Measurements from ENCODE around the gene TRAPPC8. TPM values are rescaled to one million over a fixed set of nuclear protein-coding genes. Genes with fewer than 3 reads are reported as not detected.
"Not testable (repeated sequence)": the region's sequence is repeated elsewhere in the genome, so short reads cannot be mapped to it uniquely, and the experiment has no call there.

Gene TRAPPC8
- total RNA-seq, 1 donor from 2014 or later = 55.1 TPM

GRCh38 chr18:31943878-31944816, 1.2 kb upstream of the TRAPPC8 start:
- DNase-seq (ENCODE audit: low read depth, low spot score) = no peak

DNA sequence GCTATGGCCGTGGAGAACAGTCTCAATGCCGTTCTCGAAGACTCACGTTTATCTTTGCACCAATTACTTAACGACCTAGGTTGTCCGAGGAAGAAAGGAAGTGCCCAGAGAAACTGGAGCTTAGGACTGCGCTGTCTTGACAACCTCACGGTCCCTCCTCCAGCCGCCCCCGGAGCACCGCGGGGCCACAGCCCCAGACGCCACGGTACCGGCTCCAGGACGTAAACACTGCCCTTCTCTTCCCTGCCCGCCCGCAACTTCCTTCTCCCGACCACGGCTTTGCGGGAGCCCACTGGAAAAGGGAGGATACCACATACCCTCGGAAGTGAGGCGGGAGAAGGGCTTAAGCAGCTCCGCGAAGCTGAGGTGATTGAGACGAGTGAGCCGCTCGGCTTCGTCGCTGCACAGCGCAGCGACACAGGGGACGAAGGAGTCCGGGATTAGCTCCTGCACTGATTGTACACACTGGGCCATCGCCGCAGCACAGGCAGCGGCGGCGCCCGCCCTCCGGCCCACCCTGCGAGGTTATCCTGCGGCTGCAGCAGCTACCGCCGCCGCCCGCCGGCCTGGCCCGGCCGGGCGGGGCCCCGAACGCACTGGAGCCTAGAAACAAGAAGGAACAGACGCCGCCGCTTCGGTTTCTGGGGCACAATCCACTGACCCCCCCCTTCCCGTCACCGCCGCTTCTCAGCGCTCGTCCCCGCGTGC, 483 bp downstream of the TRAPPC8 start:
- no peak for DNase-seq (ENCODE audit: low read depth, low spot score)

- no peak for DNase-seq (ENCODE audit: low read depth, low spot score)
These were observed 1.7 kb downstream of the TRAPPC8 start for GRCh38 chr18:31941010-31941809.

- DNase-seq (ENCODE audit: low read depth, low spot score) = not testable (repeated sequence)
These were observed 8.2 kb downstream of the TRAPPC8 start for GRCh38 chr18:31934773-31935172.

- no peak for DNase-seq (ENCODE audit: low read depth, low spot score)
These were observed 11.1 kb downstream of the TRAPPC8 start for GRCh38 chr18:31931886-31932240.

- DNase-seq (ENCODE audit: low read depth, low spot score) = no peak
These were observed 11.6 kb downstream of the TRAPPC8 start for GRCh38 chr18:31931163-31931885.

DNA sequence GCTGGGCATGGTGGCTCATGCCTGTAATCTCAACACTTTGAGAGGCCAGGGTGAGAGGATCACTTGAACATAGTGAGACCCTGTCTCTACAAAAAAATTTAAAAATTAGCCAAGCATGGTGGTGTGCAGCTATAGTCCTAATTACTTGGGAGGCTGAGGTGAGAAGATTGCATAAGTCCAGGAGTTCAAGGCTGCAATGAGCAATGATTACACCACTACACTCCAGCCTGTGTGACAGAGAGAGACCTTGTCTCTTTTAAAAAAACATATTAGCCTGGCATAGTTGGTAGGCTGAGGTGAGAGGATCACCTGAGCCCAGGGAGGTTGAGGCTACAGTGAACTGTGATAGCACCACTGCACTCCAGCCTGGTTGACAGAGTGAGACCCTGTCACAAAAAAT, 13.7 kb downstream of the TRAPPC8 start:
- DNase-seq (ENCODE audit: low read depth, low spot score) = no peak

DNA sequence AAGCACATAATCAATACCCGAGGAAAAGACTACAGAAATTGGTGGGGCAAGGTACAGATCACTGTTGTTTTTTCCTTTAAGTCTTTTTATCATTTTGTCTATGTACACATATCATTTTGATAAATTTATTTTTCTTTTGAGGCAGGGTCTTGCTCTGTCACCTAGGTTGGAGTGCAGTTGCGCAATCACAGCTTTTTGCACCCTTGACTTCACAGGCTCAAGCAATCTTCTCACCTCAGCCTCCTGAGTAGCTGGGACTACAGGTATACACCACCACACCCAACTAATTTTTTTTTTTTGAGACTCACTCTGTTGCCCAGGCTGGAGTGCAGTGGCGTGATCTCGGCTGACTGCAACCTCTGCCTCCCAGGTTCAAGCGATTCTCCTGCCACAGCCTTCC, 15.9 kb downstream of the TRAPPC8 start:
- DNase-seq (ENCODE audit: low read depth, low spot score) = not testable (repeated sequence)

- DNase-seq (ENCODE audit: low read depth, low spot score) = no peak
These were observed 22.7 kb downstream of the TRAPPC8 start for GRCh38 chr18:31920277-31920676.

- DNase-seq (ENCODE audit: low read depth, low spot score) = not testable (repeated sequence)
These were observed 23.6 kb downstream of the TRAPPC8 start for GRCh38 chr18:31919366-31919765.

DNA sequence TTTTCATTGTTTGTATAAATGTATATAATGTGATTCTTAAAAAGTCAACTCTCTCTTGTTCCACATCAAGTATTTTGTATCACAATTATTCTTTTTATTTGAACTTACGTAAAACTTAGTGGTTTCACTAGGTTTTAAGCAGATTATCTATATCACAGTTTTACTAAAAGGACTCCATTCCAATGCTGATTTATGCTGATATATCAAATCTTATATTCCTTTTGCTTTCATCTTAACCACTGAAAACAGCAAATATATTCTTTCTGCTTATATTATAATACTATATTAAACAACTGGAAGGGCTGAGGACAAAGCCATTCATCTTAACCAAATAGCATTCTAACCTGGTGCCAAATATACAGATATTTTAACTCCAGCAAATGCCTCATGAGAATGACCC, 24.2 kb downstream of the TRAPPC8 start:
- no peak for DNase-seq (ENCODE audit: low read depth, low spot score)

DNA sequence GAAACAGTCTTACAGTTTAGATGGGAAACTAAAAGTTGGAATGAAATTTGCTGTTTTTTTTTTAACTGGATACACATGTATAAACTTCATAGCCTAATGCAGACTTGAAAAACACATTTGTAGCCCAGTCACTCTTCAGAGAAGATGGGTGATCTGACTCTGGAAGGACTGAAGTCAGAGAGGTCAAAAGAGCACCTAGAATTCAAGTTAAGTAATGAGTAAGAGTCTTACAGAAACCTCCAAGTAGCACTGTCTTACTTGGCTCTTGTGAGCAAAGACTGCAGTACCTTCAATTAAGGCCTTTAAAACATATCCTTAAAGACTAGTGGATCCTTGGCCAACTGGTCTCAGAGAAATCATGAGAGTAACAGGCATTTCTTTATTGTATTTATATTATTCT, 41.9 kb downstream of the TRAPPC8 start:
- no peak for DNase-seq (ENCODE audit: low read depth, low spot score)

DNA sequence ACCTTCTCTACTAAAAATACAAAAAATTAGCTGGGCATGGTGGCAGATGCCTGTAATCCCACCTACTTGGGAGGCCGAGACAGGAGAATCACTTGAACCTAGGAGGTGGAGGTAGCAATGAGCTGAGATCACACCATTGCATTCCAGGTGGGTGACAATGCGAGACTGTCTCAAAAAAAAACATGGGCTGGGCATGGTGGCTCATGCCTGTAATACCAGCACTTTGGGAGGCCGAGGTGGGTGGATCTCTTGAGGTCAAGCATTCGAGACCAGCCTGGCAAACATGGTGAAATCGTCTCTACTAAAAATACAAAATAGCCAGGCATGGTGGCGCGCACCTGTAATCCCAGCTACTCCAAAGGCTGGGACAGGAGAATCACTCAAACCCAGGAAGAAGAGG, 43.2 kb downstream of the TRAPPC8 start:
- not testable (repeated sequence) for DNase-seq (ENCODE audit: low read depth, low spot score)

DNA sequence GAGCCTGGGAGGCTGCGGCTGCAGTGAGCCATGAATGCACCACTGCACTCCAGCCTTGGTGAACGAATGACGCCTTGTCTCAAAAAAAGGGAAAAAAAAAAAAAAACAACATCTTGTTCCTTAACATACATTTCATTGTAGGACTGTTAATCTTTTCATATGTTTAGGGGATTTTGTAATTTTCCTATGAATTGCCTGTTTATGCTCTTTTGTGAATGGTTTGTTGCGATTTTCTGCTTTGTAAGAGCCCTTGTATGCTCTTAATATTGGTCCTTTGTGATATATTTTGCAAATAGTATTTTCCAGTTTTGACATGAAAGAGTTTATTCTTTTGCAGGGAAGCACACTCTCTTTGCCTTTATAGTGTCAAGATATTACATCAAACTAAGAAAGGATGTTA, 50.0 kb downstream of the TRAPPC8 start:
- no peak for DNase-seq (ENCODE audit: low read depth, low spot score)

DNA sequence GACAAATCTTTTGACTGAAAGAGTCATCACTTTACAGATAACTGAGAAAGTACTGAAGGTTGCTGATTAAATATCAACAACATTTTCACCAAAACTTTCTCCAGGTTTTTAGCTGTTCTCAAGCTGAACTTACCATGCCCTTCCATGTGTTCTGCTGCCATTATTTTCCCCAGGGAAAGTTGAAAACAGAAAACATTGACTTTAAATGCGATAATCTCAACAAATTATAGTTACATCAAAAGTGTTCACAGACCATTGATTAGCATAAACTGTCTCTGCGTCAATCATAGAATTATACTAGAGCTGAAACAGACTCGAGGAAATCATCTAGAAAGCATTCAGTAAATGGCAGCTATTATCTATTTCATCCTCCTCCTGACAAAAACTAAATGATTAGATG, 51.4 kb downstream of the TRAPPC8 start:
- no peak for DNase-seq (ENCODE audit: low read depth, low spot score)

- no peak for DNase-seq (ENCODE audit: low read depth, low spot score)
These were observed 58.9 kb downstream of the TRAPPC8 start for GRCh38 chr18:31884020-31884419.

DNA sequence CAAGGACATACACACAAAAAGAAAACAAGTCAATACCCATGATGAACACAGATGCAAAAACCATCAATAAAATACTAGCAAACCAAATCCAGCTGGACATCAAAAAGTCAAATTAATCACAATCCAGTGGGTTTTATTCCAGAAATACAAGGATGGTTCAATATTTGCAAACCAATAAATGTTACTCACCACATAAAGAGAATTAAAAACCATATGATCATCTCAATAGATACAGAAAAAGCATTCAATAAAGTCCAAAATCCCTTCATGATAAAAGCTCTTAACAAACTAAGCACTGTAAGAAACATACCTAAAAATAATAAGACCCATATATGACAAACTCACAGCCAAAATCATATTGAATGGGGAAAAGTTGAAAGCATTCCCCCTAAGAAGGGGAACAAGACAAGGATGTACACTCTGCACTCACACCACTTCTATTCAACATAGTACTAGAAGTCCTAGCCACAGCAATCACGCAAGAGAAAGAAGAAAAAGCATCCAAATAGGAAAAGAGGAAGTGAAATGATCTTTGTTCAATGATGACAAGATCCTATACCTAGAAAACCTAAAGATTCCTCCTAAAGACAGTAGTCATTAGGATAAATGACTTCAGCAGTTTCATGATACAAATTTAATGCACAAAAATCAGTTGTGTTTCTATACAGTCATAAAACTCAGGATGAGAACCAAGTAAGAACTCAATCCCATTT, 62.6 kb downstream of the TRAPPC8 start:
- DNase-seq (ENCODE audit: low read depth, low spot score) = no peak

- DNase-seq (ENCODE audit: low read depth, low spot score) = no peak
These were observed 64.6 kb downstream of the TRAPPC8 start for GRCh38 chr18:31878358-31878757.

- no peak for DNase-seq (ENCODE audit: low read depth, low spot score)
These were observed 65.0 kb downstream of the TRAPPC8 start for GRCh38 chr18:31877900-31878299.

DNA sequence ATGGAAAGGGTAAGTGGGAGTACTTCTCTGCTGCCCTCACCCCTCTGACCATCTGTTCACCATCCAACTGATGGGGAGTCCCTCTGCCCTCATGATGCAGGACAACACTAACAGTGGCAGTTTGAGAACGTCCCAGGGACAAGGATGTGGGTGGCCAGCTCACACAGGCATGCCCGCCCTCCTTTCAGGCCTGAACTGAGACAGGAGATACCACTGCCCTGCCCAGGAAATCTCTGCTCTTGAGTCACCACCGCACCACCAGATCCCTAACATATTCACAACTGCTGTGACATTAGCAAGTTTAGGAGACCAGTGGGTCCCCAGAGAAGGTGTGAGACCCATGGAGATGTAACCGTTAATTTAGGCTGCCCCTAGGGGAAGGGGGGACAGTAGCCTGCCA, 66.2 kb downstream of the TRAPPC8 start:
- DNase-seq (ENCODE audit: low read depth, low spot score) = no peak

DNA sequence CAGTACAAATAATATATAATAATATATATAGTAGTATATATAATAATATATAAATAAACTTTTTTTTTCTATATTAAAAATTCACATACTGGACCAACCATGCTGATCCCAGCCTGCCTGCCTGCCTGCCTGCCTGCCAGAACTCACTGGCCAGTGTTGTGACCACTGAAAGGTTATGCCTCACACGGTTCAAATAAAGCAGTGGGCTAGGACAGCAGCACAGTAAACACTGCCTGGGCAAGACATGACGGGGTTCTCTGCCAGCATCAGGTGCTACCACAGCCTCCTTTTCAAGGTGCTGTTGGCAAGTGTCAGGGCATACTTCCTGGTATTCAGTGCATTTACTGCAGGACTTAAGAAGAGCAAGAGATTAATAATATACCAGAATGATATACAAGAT, 67.6 kb downstream of the TRAPPC8 start:
- no peak for DNase-seq (ENCODE audit: low read depth, low spot score)

Measured in pulmonary artery endothelial cell (primary cell).